ENCODE results near the gene DEFB129.

DNA sequence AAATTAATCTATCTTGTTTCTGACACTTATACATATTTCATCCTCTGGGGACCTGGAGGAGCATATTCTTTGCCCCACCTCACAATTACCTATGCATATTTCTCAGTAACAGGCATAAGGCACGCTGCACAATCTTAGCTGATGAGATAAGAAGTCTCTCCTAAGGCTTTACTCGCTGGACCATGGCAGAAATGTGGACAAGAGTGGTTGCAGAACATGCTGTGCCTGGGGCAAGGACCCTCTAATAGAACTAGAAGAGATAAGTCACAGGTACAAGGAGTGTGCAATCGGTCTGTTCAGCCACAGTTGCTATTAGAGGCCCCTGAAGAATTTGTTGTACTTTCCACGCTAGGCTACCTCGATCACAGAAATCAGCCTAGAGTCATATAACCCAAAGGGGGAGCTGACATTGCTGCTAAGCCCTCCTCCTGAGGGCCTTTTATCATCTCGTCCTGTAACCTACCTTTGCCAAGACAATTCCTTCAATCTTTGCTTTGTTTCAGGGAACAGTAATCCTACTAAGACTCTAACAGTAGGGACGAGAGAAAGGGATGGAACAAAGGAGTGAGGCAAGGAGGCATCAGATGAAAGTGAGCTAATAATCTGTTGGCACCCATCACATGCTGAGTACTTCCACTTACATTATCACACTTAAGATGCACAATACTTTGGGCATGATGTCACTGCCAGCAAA is 16.1 kb upstream of the DEFB129 start:
- TF ChIP-seq CTCF (IDR thresholded peaks at IDR 0.05; ENCODE audit: insufficient read depth, low read length) (no peak), SPI1 (IDR thresholded peaks at IDR 0.05; ENCODE audit: borderline replicate concordance, low read depth) (no peak), POLR2AphosphoS5 (IDR thresholded peaks at IDR 0.05; ENCODE audit: low read depth) (no peak), GABPA (IDR thresholded peaks at IDR 0.05; ENCODE audit: low read depth) (no peak)
- TF ChIP-seq, protein P1, sequence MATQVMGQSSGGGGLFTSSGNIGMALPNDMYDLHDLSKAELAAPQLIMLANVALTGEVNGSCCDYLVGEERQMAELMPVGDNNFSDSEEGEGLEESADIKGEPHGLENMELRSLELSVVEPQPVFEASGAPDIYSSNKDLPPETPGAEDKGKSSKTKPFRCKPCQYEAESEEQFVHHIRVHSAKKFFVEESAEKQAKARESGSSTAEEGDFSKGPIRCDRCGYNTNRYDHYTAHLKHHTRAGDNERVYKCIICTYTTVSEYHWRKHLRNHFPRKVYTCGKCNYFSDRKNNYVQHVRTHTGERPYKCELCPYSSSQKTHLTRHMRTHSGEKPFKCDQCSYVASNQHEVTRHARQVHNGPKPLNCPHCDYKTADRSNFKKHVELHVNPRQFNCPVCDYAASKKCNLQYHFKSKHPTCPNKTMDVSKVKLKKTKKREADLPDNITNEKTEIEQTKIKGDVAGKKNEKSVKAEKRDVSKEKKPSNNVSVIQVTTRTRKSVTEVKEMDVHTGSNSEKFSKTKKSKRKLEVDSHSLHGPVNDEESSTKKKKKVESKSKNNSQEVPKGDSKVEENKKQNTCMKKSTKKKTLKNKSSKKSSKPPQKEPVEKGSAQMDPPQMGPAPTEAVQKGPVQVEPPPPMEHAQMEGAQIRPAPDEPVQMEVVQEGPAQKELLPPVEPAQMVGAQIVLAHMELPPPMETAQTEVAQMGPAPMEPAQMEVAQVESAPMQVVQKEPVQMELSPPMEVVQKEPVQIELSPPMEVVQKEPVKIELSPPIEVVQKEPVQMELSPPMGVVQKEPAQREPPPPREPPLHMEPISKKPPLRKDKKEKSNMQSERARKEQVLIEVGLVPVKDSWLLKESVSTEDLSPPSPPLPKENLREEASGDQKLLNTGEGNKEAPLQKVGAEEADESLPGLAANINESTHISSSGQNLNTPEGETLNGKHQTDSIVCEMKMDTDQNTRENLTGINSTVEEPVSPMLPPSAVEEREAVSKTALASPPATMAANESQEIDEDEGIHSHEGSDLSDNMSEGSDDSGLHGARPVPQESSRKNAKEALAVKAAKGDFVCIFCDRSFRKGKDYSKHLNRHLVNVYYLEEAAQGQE (IDR thresholded peaks at IDR 0.05; ENCODE audit: insufficient replicate concordance, low read depth): no peak

Measured in HL-60 (cell line).